UCSD-AML1 (cell line): Measurements from ENCODE around the gene TFF3.
A peak's percentile ranks its signal among the peaks of the same experiment; 100 is the strongest.

Experiments
- DNase-seq: peaks from one replicate; lab custom pipeline; 2025; ENCODE audit not compliant: unreplicated experiment; lab: John Stamatoyannopoulos, UW

TFF3 gene

GRCh38 chr21:42272984-42273600 is 42.1 kb downstream of the TFF3 start:
- no peak for DNase-seq

- DNase-seq = no peak
Measured at GRCh38 chr21:42272109-42272962, 42.9 kb downstream of the TFF3 start.

GRCh38 chr21:42271065-42271464 is 44.1 kb downstream of the TFF3 start:
- DNase-seq = no peak

- peak; percentile 84 for DNase-seq
Measured at GRCh38 chr21:42269386-42269785, 45.8 kb downstream of the TFF3 start.

- peak; percentile 42 for DNase-seq
Measured at GRCh38 chr21:42266971-42267556, 48.1 kb downstream of the TFF3 start.

- no peak for DNase-seq
Measured at GRCh38 chr21:42265231-42265812, 49.9 kb downstream of the TFF3 start.

- no peak for DNase-seq
Measured at GRCh38 chr21:42264245-42265195, 50.7 kb downstream of the TFF3 start.

- peak; percentile 73 for DNase-seq
Measured at GRCh38 chr21:42263591-42264131, 51.5 kb downstream of the TFF3 start.

GRCh38 chr21:42262831-42263231 is 52.4 kb downstream of the TFF3 start:
- peak; percentile 62 for DNase-seq

- no peak for DNase-seq
Measured at GRCh38 chr21:42261829-42262200, 53.4 kb downstream of the TFF3 start.
